Omental fat pad (tissue), 4 donors: ENCODE data around the gene SBDS. TPM values are rescaled to one million over a fixed set of nuclear protein-coding genes. Genes with fewer than 3 reads are reported as not detected.

Source experiments
- ATAC-seq: fragments of 150-250 bp; one replicate; pipeline ENCODE4 v1.9.1; 2016; ENCODE audit warnings: mild to moderate bottlenecking, moderate library complexity; ENCODE audit not compliant: low FRiP score
- DNase-seq: peaks from one replicate; pipeline ENCODE4 v3.0.0-alpha.2; 2019; ENCODE audit warnings: low spot score
- CTCF ChIP-seq, 3 donors: fragments of 450-650 bp; IDR thresholded peaks; one replicate each; pipeline ENCODE4 v1.5.1; 2016 to 2017; ENCODE audit warnings: antibody characterized with exemption in 3 of 3, mild to moderate bottlenecking in 3 of 3, moderate library complexity in 2 of 3
- small RNA-seq: library from RNA; depleted of rRNA; stranded (forward); fragments of <200 nt; gene quantifications from one replicate; pipeline ENCODE3, GENCODE V24; 2016
- total RNA-seq, 4 donors: library from RNA; depleted of rRNA; stranded (reverse); fragments of >200 nt; gene quantifications; one replicate each; pipeline ENCODE4 v1.1.0, GENCODE V29; 2016

Gene SBDS
- total RNA-seq, 4 donors from 2014 or later: 90.3 to 159 (median 146) TPM

GRCh38 chr7:66948480-66949109 lies 46.8 kb downstream of the SBDS start:
- no peak for TF ChIP-seq CTCF (IDR thresholded peaks at IDR 0.05)
- DNase-seq (no peak), ATAC-seq (no peak)

DNA sequence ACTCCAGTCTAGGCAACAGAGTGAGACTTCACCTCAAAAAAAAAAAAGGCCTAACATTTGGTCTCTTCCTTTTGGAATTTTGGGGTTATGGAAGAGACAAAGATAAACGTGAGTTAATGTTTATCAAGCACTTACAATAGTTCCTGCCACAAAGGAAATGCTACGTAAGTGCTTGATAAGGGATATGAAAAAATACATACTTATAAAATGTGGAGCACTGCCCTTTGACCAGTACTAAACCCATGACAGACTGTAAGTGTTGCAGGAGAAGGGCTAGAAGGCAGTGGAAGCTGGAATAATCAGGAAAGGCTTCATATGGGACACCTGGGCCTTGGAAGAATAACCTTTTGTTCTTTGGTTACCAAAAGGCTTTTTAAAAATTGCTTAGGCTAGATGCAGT lies 48.8 kb downstream of the SBDS start:
- TF ChIP-seq CTCF (IDR thresholded peaks at IDR 0.05): no peak
- no peak for ATAC-seq
- DNase-seq: no peak

DNA sequence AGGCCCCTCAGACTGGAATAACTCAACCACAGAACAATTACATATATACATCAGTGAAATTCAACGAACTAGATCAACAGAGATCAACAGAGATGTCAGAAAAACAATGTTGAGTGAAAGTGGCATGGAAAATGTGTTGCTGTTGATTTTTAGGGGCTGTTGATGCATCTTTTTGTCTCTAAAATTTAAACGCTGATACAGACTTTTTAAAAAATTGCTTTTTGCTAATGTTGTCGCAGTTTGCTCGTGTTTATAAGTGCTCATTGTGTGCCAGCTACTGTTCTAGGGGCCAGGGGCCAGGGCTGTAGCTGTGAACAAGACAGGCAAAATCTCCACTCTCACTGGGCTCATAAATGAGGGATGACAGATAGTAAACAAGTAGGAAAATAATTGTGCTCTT lies 56.1 kb downstream of the SBDS start:
- no peak for ATAC-seq
- no peak for DNase-seq

GRCh38 chr7:66937940-66938339 lies 57.4 kb downstream of the SBDS start:
- no peak for TF ChIP-seq CTCF (IDR thresholded peaks at IDR 0.05)
- ATAC-seq (no peak), DNase-seq (no peak)

More for the DNA sequence above, 56.1 kb downstream of the SBDS start:
- no peak for TF ChIP-seq CTCF (IDR thresholded peaks at IDR 0.05)

Small RNA genes within 50 kb of the gene (small RNA-seq; reads per million reads assigned to genes)
- gene RN7SL43P: not detected

Other genes starting within 250 kb of the SBDS start
- 100 to 1,000 TPM in 3 of 4 donors, 10 to 100 TPM in 1; 98.1 to 111 (median 108) TPM for gene TMEM248, start 74.4 kb downstream of the SBDS start, total RNA-seq
- gene TYW1, start 1.2 kb upstream of the SBDS start, total RNA-seq: 10 to 100 TPM; 19.9 to 34.5 (median 24.3) TPM